ENCODE measurements around the gene GSTM2.
"Not testable (repeated sequence)": the region's sequence is repeated elsewhere in the genome, so short reads cannot be mapped to it uniquely, and the experiment has no call there.

The GSTM2 gene

DNA sequence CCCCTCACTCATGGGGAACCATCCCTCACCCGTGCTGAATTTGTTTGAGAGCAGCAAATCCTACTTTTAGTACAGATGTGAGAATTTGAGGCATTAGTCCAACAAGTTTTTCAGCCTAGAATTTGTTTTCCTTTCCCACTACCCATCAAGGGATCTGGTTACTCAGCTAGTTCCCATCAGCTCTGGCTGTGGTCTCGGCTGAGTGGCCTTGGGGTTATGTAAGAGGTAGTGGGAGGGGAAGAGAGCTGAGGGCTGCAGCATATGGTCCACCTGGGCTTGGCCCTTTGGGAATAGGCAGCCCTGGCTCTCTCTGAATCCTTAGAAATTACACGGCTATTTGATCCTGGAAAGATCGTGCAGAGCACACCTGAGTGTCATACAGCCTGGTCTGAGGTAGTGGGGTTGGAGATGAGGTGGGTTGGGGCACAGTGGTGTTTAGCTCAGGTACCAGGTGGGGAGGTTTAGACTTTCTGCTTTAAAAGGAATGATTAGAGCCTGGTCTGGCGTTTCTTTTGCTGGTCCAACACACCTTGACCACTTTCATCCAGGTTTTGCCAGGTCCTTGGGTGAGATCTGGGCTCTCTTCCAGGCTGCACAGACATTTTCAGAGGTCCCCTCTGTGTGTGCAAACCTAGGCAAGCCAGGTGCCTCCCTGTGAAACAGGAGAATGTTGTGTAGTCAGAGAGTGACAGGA lies 7.7 kb upstream of the GSTM2 start:
- Histone ChIP-seq H4K12ac (ENCODE audit: low read depth, low read length) (no peak overlapping the region), H4K91ac (ENCODE audit: low read depth, low read length) (no peak overlapping the region), H3K36me3 (ENCODE audit: control insufficient read depth in 1 of 2, insufficient read depth in 2 of 2, low read length in 2 of 2) (no peaks in the 10 kb centered on the region), H3K79me1 (ENCODE audit: low read length) (peaks cover 6% of the 10 kb centered on the region), H2BK12ac (ENCODE audit: low read length) (no peak overlapping the region), H3K18ac (ENCODE audit: low read length) (no peak overlapping the region), H3K4me1 (ENCODE audit: control insufficient read depth in 1 of 2, insufficient read depth in 2 of 2, low read length in 2 of 2) (peaks cover 3 to 5% of the 10 kb centered on the region in 2 experiments), H3K4ac (ENCODE audit: low read depth, low read length) (no peak overlapping the region), H2BK120ac (ENCODE audit: insufficient read depth, low read length, poor library complexity) (no peak overlapping the region), H2AK5ac (ENCODE audit: low read length) (no peak overlapping the region), H3K9ac (ENCODE audit: low read length) (no peak overlapping the region), H3K27me3 (ENCODE audit: insufficient read depth, low read length) (no peaks in the 10 kb centered on the region), H3K4me2 (ENCODE audit: low read length) (no peak overlapping the region), H3K9me3 (ENCODE audit: insufficient read depth, low read depth, low read length) (no peaks in the 10 kb centered on the region), H2BK5ac (ENCODE audit: low read depth, low read length, poor library complexity) (no peak overlapping the region), H3K79me2 (ENCODE audit: control insufficient read depth, insufficient read depth, low read length, poor library complexity) (no peaks in the 10 kb centered on the region), H2AFZ (ENCODE audit: insufficient read depth, low read length, poor library complexity) (no peak overlapping the region), H3K27ac (ENCODE audit: low read depth, low read length) (no peak overlapping the region), H3K4me3 (ENCODE audit: low read depth, low read length) (no peak overlapping the region), H3K14ac (ENCODE audit: low read length) (no peak overlapping the region), H3K23ac (ENCODE audit: low read length) (no peak overlapping the region), H4K8ac (ENCODE audit: low read depth, low read length) (no peak overlapping the region)
- no peak for DNase-seq
- no CpG with 5 or more reads among the region's 5 CpGs for WGBS (ENCODE audit: extremely low coverage, insufficient coverage, insufficient read length)

DNA sequence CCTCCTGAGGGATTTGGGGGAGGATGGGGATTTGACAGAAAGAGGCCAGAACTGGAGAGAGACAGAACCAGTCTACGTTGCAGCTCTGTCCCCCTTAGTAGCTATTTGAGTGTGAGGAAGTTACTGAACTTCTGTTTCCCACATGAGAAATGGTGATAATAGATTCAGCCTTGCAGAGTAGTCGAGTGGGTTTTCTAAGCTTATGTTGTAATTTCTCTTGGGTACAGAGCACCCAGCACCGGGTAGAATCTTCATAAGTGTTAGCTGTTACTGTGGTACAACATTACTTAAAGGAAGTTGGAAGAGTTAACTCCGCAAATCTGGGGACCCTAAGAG lies 7.2 kb upstream of the GSTM2 start:
- not testable (repeated sequence) for H2BK120ac ChIP-seq (ENCODE audit: insufficient read depth, low read length, poor library complexity); H3K27me3 ChIP-seq (ENCODE audit: insufficient read depth, low read length); H3K27ac ChIP-seq (ENCODE audit: low read depth, low read length); H2AK5ac ChIP-seq (ENCODE audit: low read length); H3K79me1 ChIP-seq (ENCODE audit: low read length); H2BK5ac ChIP-seq (ENCODE audit: low read depth, low read length, poor library complexity); H3K36me3 ChIP-seq (ENCODE audit: control insufficient read depth in 1 of 2, insufficient read depth in 2 of 2, low read length in 2 of 2); H4K91ac ChIP-seq (ENCODE audit: low read depth, low read length); H3K4me3 ChIP-seq (ENCODE audit: low read depth, low read length); H4K12ac ChIP-seq (ENCODE audit: low read depth, low read length); H3K4ac ChIP-seq (ENCODE audit: low read depth, low read length); H3K9ac ChIP-seq (ENCODE audit: low read length); H3K18ac ChIP-seq (ENCODE audit: low read length); H4K8ac ChIP-seq (ENCODE audit: low read depth, low read length); H3K23ac ChIP-seq (ENCODE audit: low read length); H3K4me2 ChIP-seq (ENCODE audit: low read length); H2AFZ ChIP-seq (ENCODE audit: insufficient read depth, low read length, poor library complexity); H3K14ac ChIP-seq (ENCODE audit: low read length); H2BK12ac ChIP-seq (ENCODE audit: low read length); DNase-seq; H3K9me3 ChIP-seq (ENCODE audit: insufficient read depth, low read depth, low read length); H3K79me2 ChIP-seq (ENCODE audit: control insufficient read depth, insufficient read depth, low read length, poor library complexity); H3K4me1 ChIP-seq (ENCODE audit: control insufficient read depth in 1 of 2, insufficient read depth in 2 of 2, low read length in 2 of 2)
- WGBS (ENCODE audit: extremely low coverage, insufficient coverage, insufficient read length) = no CpG with 5 or more reads among the region's 4 CpGs

- no peak overlapping the region for H3K23ac ChIP-seq (ENCODE audit: low read length)
- H2BK12ac ChIP-seq (ENCODE audit: low read length) = no peak overlapping the region
- no peak overlapping the region for H3K9ac ChIP-seq (ENCODE audit: low read length)
- H3K4me1 ChIP-seq (ENCODE audit: control insufficient read depth in 1 of 2, insufficient read depth in 2 of 2, low read length in 2 of 2) = no peaks in the 10 kb centered on the region
- no peak overlapping the region for H4K12ac ChIP-seq (ENCODE audit: low read depth, low read length)
- H3K9me3 ChIP-seq (ENCODE audit: insufficient read depth, low read depth, low read length) = no peaks in the 10 kb centered on the region
- no peak overlapping the region for H2AFZ ChIP-seq (ENCODE audit: insufficient read depth, low read length, poor library complexity)
- no peaks in the 10 kb centered on the region for H3K79me2 ChIP-seq (ENCODE audit: control insufficient read depth, insufficient read depth, low read length, poor library complexity)
- no peak overlapping the region for H3K4me3 ChIP-seq (ENCODE audit: low read depth, low read length)
- H3K27me3 ChIP-seq (ENCODE audit: insufficient read depth, low read length) = no peaks in the 10 kb centered on the region
- H2AK5ac ChIP-seq (ENCODE audit: low read length) = no peak overlapping the region
- H4K91ac ChIP-seq (ENCODE audit: low read depth, low read length) = no peak overlapping the region
- no peak overlapping the region for H3K27ac ChIP-seq (ENCODE audit: low read depth, low read length)
- H3K4ac ChIP-seq (ENCODE audit: low read depth, low read length) = no peak overlapping the region
- H4K8ac ChIP-seq (ENCODE audit: low read depth, low read length) = no peak overlapping the region
- H3K36me3 ChIP-seq (ENCODE audit: control insufficient read depth in 1 of 2, insufficient read depth in 2 of 2, low read length in 2 of 2) = no peaks in the 10 kb centered on the region
- H3K79me1 ChIP-seq (ENCODE audit: low read length) = no peaks in the 10 kb centered on the region
- H3K4me2 ChIP-seq (ENCODE audit: low read length) = no peak overlapping the region
- WGBS (ENCODE audit: extremely low coverage, insufficient coverage, insufficient read length) = no CpG with 5 or more reads among the region's 2 CpGs
- no peak overlapping the region for H2BK120ac ChIP-seq (ENCODE audit: insufficient read depth, low read length, poor library complexity)
- no peak overlapping the region for H3K14ac ChIP-seq (ENCODE audit: low read length)
- no peak overlapping the region for H2BK5ac ChIP-seq (ENCODE audit: low read depth, low read length, poor library complexity)
- H3K18ac ChIP-seq (ENCODE audit: low read length) = no peak overlapping the region
- DNase-seq = no peak
Measured at GRCh38 chr1:109661391-109661790, 6.5 kb upstream of the GSTM2 start.

- Histone ChIP-seq H4K8ac (ENCODE audit: low read depth, low read length) (no peak overlapping the region), H2BK5ac (ENCODE audit: low read depth, low read length, poor library complexity) (no peak overlapping the region), H3K4ac (ENCODE audit: low read depth, low read length) (no peak overlapping the region), H3K4me2 (ENCODE audit: low read length) (no peak overlapping the region), H2AFZ (ENCODE audit: insufficient read depth, low read length, poor library complexity) (no peak overlapping the region), H3K4me3 (ENCODE audit: low read depth, low read length) (no peak overlapping the region), H2AK5ac (ENCODE audit: low read length) (no peak overlapping the region), H3K14ac (ENCODE audit: low read length) (no peak overlapping the region), H4K91ac (ENCODE audit: low read depth, low read length) (no peak overlapping the region), H3K18ac (ENCODE audit: low read length) (no peak overlapping the region), H4K12ac (ENCODE audit: low read depth, low read length) (no peak overlapping the region), H3K9me3 (ENCODE audit: insufficient read depth, low read depth, low read length) (no peaks in the 10 kb centered on the region), H3K27me3 (ENCODE audit: insufficient read depth, low read length) (no peaks in the 10 kb centered on the region), H3K79me1 (ENCODE audit: low read length) (no peaks in the 10 kb centered on the region), H3K36me3 (ENCODE audit: control insufficient read depth in 1 of 2, insufficient read depth in 2 of 2, low read length in 2 of 2) (no peaks in the 10 kb centered on the region), H3K9ac (ENCODE audit: low read length) (no peak overlapping the region), H3K27ac (ENCODE audit: low read depth, low read length) (no peak overlapping the region), H2BK12ac (ENCODE audit: low read length) (no peak overlapping the region), H3K23ac (ENCODE audit: low read length) (no peak overlapping the region), H3K4me1 (ENCODE audit: control insufficient read depth in 1 of 2, insufficient read depth in 2 of 2, low read length in 2 of 2) (peaks cover 0 to 3% of the 10 kb centered on the region in 2 experiments), H2BK120ac (ENCODE audit: insufficient read depth, low read length, poor library complexity) (no peak overlapping the region), H3K79me2 (ENCODE audit: control insufficient read depth, insufficient read depth, low read length, poor library complexity) (no peaks in the 10 kb centered on the region)
- no peak for DNase-seq
- no CpG with 5 or more reads among the region's 1 CpG for WGBS (ENCODE audit: extremely low coverage, insufficient coverage, insufficient read length)
Measured at GRCh38 chr1:109664671-109665070, 3.2 kb upstream of the GSTM2 start.
